ENCODE measurements around the gene PARP12. TPM values are rescaled to one million over a fixed set of nuclear protein-coding genes. Genes with fewer than 3 reads are reported as not detected.

The PARP12 gene
- total RNA-seq, 1 donor from 2014 or later: 2.9 TPM

DNA sequence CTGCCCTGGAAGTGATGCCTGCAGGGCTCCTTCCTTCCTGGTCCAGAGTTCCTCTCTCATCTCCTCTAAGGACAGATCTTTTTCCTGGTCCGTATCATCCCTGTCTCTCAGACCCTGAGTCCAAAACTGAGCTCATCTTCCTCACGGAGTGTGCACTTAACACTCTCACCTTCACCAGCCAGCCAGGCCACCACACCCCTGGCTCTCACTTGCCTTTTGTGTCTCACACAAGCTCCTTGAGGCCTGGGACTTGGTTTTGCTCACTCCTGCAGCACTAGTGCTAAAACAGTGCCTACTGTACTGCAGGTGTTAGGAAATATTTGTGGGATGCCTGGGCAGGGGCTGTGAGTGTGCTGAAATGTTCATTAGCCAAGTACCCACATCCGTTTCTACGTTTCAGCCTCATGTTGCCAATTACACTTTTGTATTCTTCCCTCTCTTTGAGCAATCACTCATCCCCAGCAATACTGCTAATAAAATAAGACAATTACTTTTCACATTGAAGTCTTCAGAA lies 21.4 kb upstream of the PARP12 start:
- H3K27me3 Mint-ChIP-seq (ENCODE audit: low read depth): peaks cover 2% of the 10 kb centered on the region
- no peak overlapping the region for H3K27ac Mint-ChIP-seq (ENCODE audit: unreplicated experiment)
- peaks cover 5% of the 10 kb centered on the region for H3K4me1 Mint-ChIP-seq
- no peak for DNase-seq (ENCODE audit: low read depth, low spot score)
- H3K9me3 Mint-ChIP-seq: no peaks in the 10 kb centered on the region
- no peaks in the 10 kb centered on the region for H3K36me3 Mint-ChIP-seq (ENCODE audit: low read depth)
- no peak overlapping the region for H3K4me3 Mint-ChIP-seq
- TF ChIP-seq CTCF (conservative IDR thresholded peaks at IDR 0.05): no peak

DNA sequence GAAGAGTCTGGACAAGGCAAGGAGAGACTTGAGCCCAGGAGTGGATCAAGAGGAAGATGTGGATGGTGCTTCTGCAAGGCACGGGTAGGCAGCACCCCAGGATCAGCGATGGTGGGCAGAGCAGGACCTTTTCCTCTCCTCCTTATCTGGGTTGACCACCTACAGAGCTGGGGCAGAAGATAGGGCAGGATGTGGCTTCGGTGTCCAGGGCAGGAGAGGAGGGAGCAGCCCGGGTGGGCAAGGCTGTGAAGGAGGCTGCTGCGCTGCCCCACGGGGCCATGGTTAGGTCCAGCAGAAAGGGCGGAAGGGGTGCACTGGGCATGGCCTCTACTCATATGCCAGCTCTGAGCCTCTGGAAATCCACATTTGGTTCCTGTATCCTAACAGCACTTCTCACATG lies 20.0 kb upstream of the PARP12 start:
- Mint-ChIP-seq H3K27me3 (ENCODE audit: low read depth) (peaks cover 2% of the 10 kb centered on the region), H3K27ac (ENCODE audit: unreplicated experiment) (no peak overlapping the region), H3K9me3 (no peaks in the 10 kb centered on the region), H3K4me1 (peaks cover 10% of the 10 kb centered on the region), H3K36me3 (ENCODE audit: low read depth) (no peaks in the 10 kb centered on the region), H3K4me3 (no peak overlapping the region)
- TF ChIP-seq CTCF (conservative IDR thresholded peaks at IDR 0.05): no peak
- DNase-seq (ENCODE audit: low read depth, low spot score): no peak

DNA sequence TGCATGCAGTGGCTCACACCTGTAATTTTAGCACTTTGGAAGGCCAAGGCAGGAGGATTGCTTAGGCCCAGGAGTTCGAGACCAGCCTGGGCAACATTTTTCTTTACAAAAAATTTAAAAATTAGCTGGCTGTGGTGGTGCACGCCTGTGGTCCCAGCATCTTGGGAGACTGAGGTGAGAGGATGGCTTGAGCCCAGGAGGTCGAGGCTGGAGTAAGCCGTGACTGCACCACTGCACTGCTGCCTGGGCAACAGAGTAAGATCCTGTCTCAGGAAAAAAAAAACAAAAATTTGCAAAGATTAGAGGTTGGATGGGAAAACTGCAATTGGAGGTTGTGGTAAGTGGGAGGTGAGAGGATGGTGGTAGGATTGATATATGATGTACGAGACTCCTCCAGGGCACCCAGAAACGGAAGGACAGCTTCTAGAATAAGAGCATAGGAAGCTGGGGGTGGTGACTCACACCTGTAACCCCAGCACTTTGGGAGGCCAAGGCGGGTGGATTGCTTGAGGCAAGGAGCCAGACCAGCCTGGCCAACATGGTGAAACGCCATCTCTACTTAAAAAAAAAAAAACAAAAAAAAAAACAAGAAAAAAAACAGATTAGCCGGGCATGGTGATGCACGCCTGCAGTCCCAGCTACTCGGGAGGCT lies 19.1 kb upstream of the PARP12 start:
- DNase-seq (ENCODE audit: low read depth, low spot score): no peak
- no peaks in the 10 kb centered on the region for H3K36me3 Mint-ChIP-seq (ENCODE audit: low read depth)
- H3K27ac Mint-ChIP-seq (ENCODE audit: unreplicated experiment): no peak overlapping the region
- peaks cover 2% of the 10 kb centered on the region for H3K27me3 Mint-ChIP-seq (ENCODE audit: low read depth)
- H3K4me1 Mint-ChIP-seq: peaks cover 10% of the 10 kb centered on the region
- H3K4me3 Mint-ChIP-seq: no peak overlapping the region
- no peaks in the 10 kb centered on the region for H3K9me3 Mint-ChIP-seq
- TF ChIP-seq CTCF (conservative IDR thresholded peaks at IDR 0.05): no peak

GRCh38 chr7:140080919-140081318 lies 18.2 kb upstream of the PARP12 start:
- Mint-ChIP-seq H3K4me3 (no peak overlapping the region), H3K27ac (ENCODE audit: unreplicated experiment) (no peak overlapping the region), H3K27me3 (ENCODE audit: low read depth) (peaks cover 2% of the 10 kb centered on the region), H3K36me3 (ENCODE audit: low read depth) (no peaks in the 10 kb centered on the region), H3K9me3 (no peaks in the 10 kb centered on the region), H3K4me1 (peaks cover 10% of the 10 kb centered on the region)
- DNase-seq (ENCODE audit: low read depth, low spot score): no peak
- no peak for TF ChIP-seq CTCF (conservative IDR thresholded peaks at IDR 0.05)

DNA sequence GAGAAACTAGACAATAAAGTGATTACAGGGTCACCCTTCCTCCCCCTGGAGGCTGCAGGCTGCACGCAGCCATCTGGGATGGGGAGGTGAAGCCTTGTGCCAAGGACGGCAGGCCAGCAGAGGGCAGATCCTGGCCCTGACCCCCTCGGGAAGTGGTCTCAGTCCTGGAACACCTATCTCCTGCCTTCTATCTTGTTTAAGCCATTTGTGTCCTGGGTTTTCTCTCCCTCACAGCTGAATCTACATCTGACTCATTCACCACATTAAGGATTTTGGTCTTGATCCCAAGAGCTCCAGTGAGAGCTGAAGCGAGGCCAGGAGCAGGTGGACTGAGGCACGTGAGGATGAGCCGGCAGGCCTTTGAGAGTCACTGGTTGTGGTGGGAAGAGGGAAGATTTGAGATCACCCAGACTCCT lies 16.4 kb upstream of the PARP12 start:
- H3K27ac Mint-ChIP-seq (ENCODE audit: unreplicated experiment): no peak overlapping the region
- H3K4me1 Mint-ChIP-seq: peaks cover 4% of the 10 kb centered on the region

More for the DNA sequence above, 16.4 kb upstream of the PARP12 start:
- Mint-ChIP-seq H3K36me3 (ENCODE audit: low read depth) (no peaks in the 10 kb centered on the region), H3K27me3 (ENCODE audit: low read depth) (peaks cover 2% of the 10 kb centered on the region), H3K9me3 (peaks cover 4% of the 10 kb centered on the region), H3K4me3 (no peak overlapping the region)
- TF ChIP-seq CTCF (conservative IDR thresholded peaks at IDR 0.05): peak; percentile 49
- DNase-seq (ENCODE audit: low read depth, low spot score): peak; percentile 26
